ENCODE data around the gene RPL36.

DNA sequence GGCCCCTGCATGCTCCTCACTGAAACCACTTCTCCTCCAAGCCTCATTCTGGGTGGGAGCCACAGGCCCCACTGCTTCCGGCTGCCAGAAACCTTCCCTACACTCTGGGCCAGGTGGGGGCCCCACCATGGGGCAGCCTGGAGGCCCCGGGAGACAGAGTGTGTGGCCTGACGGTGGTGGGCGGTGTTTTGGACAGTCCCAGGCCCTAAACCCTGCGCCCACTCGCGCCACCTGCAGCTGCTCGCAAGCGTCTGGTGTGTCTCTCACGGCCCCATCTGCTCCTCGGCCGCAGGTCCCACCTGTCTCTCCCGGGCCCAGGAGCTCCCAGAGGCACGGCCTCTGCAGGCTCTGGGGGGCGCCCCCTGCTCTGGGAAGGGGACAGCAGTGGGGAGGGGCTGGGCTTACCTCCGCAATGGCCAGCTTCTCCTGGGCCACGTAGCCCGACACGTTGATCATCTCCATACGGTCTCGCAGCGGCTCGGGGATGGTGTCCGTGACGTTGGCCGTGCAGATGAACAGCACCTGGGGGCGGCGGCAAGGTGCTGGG, 5.6 kb downstream of the RPL36 start:
- TF ChIP-seq ESRRA (IDR thresholded peaks at IDR 0.05; ENCODE audit: borderline replicate concordance, low read length) (no peak), RAD21 (conservative IDR thresholded peaks at IDR 0.05 in 1 of 2, IDR thresholded peaks at IDR 0.05 in 1 of 2) (no peak), RCOR1 (IDR thresholded peaks at IDR 0.05; ENCODE audit: low read depth, low read length) (no peak), MAFK (IDR thresholded peaks at IDR 0.05; ENCODE audit: partially characterized antibody) (no peak), RFX5 (IDR thresholded peaks at IDR 0.05) (no peak), NPAS2 (CRISPR knock-in tag; IDR thresholded peaks at IDR 0.05; ENCODE audit: borderline replicate concordance) (no peak)
- TF ChIP-seq, protein P1, sequence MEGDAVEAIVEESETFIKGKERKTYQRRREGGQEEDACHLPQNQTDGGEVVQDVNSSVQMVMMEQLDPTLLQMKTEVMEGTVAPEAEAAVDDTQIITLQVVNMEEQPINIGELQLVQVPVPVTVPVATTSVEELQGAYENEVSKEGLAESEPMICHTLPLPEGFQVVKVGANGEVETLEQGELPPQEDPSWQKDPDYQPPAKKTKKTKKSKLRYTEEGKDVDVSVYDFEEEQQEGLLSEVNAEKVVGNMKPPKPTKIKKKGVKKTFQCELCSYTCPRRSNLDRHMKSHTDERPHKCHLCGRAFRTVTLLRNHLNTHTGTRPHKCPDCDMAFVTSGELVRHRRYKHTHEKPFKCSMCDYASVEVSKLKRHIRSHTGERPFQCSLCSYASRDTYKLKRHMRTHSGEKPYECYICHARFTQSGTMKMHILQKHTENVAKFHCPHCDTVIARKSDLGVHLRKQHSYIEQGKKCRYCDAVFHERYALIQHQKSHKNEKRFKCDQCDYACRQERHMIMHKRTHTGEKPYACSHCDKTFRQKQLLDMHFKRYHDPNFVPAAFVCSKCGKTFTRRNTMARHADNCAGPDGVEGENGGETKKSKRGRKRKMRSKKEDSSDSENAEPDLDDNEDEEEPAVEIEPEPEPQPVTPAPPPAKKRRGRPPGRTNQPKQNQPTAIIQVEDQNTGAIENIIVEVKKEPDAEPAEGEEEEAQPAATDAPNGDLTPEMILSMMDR (IDR thresholded peaks at IDR 0.05), result no peak
